SU-DHL-6 (cell line): ENCODE results near the gene IVNS1ABP.
"Not testable (repeated sequence)": the region's sequence is repeated elsewhere in the genome, so short reads cannot be mapped to it uniquely, and the experiment has no call there.

Experiments
- H2AFZ ChIP-seq: fragments of 200-600 bp; sonication (generic); 2 replicates; pipeline ENCODE4 v1.6.1; 2014; ENCODE audit warnings: low read depth, mild to moderate bottlenecking, moderate library complexity, mixed read lengths, antibody characterized with exemption, low read length; ENCODE audit not compliant: severe bottlenecking
- H3F3A ChIP-seq: fragments of 200-600 bp; shearing (Covaris generic); 2 replicates; pipeline ENCODE4 v1.6.0; 2016; ENCODE audit warnings: antibody characterized with exemption, mild to moderate bottlenecking; ENCODE audit not compliant: insufficient read depth
- H3K27ac ChIP-seq: fragments of 200-600 bp; sonication (generic); 2 replicates; pipeline ENCODE4 v1.5.1; 2016; ENCODE audit warnings: low read depth, mild to moderate bottlenecking, low read length, moderate library complexity, mixed read lengths
- H3K27me3 ChIP-seq: fragments of 200-600 bp; sonication (generic), shearing (Covaris generic); 2 replicates; pipeline ENCODE4 v1.6.0; 2014; ENCODE audit warnings: mild to moderate bottlenecking, low read length
- H3K36me3 ChIP-seq: fragments of 200-600 bp; sonication (generic); 2 replicates; pipeline ENCODE4 v1.6.1; 2014; ENCODE audit warnings: mild to moderate bottlenecking, low read length, mixed read lengths
- H3K4me2 ChIP-seq: fragments of 300-600, 200-600 bp; shearing (Covaris generic), sonication (generic); 2 replicates; pipeline ENCODE4 v1.6.0; 2014; ENCODE audit warnings: low read length, low read depth, mild to moderate bottlenecking; ENCODE audit not compliant: poor library complexity, severe bottlenecking
- H3K4me3 ChIP-seq: fragments of 200-600 bp; sonication (generic); 2 replicates; pipeline ENCODE4 v1.5.1; 2014; ENCODE audit warnings: antibody characterized with exemption, low read length, mild to moderate bottlenecking, mixed read lengths; ENCODE audit not compliant: insufficient read depth, poor library complexity, severe bottlenecking
- H3K79me2 ChIP-seq: fragments of 200-600 bp; sonication (generic); 2 replicates; pipeline ENCODE4 v1.6.1; 2014; ENCODE audit warnings: mild to moderate bottlenecking, low read length, moderate library complexity; ENCODE audit not compliant: insufficient read depth
- H3K9ac ChIP-seq: fragments of 200-600 bp; sonication (generic); 2 replicates; pipeline ENCODE4 v1.7.0; 2014; ENCODE audit warnings: mild to moderate bottlenecking, low read length
- H3K9me2 ChIP-seq: fragments of 200-600 bp; sonication (generic); replicated peaks from 2 replicates; pipeline ENCODE4 v1.6.1; 2014; ENCODE audit warnings: low read length; ENCODE audit not compliant: insufficient read depth
- H3K9me3 ChIP-seq: fragments of 200-600 bp; sonication (generic); 2 replicates; pipeline ENCODE4 v1.6.1; 2014; ENCODE audit warnings: low read length, mixed read lengths; ENCODE audit not compliant: insufficient read depth
- H4K20me1 ChIP-seq: fragments of 200-600 bp; sonication (generic); 2 replicates; pipeline ENCODE4 v1.6.1; 2014; ENCODE audit warnings: low read depth, mild to moderate bottlenecking, antibody characterized with exemption, low read length, moderate library complexity, mixed read lengths
- EZH2phosphoT487 ChIP-seq: fragments of 200-600 bp; sonication (generic), shearing (Covaris generic); conservative IDR thresholded peaks from 2 replicates; pipeline ENCODE4 v1.6.1; 2018; ENCODE audit warnings: mild to moderate bottlenecking, antibody characterized with exemption, low read length, moderate library complexity, mixed read lengths
- TF ChIP-seq, protein P1 (sequence below): fragments of 200-600 bp; sonication (generic); IDR thresholded peaks from one replicate; pipeline ENCODE4 v1.5.1; 2017; ENCODE audit warnings: antibody characterized with exemption, mild to moderate bottlenecking, low read length, moderate library complexity; ENCODE audit not compliant: insufficient read depth, poor library complexity, severe bottlenecking

Gene IVNS1ABP

DNA sequence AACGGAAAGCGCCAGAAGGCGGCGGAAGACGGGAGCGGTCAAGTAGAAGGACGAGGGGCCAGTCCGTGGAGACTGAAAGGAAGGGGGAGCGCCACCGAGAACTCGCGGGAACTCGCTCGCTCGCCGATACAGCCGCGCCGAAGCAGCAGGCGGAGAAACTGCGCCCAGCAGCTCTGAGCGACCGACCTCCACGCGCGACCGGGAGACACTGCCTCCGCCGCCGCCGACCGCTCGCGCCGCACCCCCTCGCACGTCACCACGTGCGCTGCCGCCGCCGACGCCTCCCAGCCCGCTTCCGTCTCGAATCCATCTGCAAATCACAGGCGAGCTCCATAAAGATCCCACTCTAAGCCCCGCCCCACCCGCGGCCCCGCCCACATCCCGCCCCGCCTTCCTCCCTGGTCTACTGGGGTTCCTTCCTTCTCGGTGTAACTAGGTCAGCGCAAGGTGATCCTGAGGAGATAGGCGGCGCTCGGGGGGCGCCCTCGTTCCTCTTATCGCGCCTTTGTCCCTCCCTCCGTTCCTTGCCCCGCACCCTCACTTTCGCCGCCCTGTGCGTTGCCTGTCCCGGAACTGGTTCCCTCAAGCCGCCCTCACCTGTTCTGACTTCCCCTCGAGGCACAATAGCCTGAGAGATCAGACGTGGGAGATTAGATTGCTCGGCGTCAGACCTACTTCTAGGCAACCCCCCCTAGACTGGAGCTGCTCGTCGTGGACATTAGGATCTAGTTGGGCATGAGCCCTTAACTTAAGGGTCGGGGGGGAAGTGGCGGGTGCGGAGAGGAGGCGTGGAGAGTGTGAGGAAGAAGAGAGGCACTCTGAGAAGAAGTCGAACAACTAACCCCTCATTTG, at the start of gene IVNS1ABP:
IVNS1ABP (minus strand) TSS at position 210 of the 852 bp plus-strand sequence. CDS start 7,750 bp downstream, outside the sequence.
- Histone ChIP-seq H4K20me1 (peaks cover 37% of the 10 kb centered on the region), H3K4me2 (peak within 1 kb of the TSS; percentile 99), H3F3A (peaks cover 9% of the 10 kb centered on the region), H3K9ac (peak within 1 kb of the TSS; percentile 100), H3K9me3 (no peaks in the 10 kb centered on the region), H3K36me3 (no peaks in the 10 kb centered on the region), H3K9me2 (no peaks in the 10 kb centered on the region), H2AFZ (peak within 1 kb of the TSS; percentile 98), H3K27ac (peak within 1 kb of the TSS; percentile 89), H3K4me3 (peak within 1 kb of the TSS; percentile 95), H3K79me2 (peaks cover 47% of the 10 kb centered on the region), H3K27me3 (no peaks in the 10 kb centered on the region)
- TF ChIP-seq EZH2phosphoT487: no peak
- TF ChIP-seq, protein P1, sequence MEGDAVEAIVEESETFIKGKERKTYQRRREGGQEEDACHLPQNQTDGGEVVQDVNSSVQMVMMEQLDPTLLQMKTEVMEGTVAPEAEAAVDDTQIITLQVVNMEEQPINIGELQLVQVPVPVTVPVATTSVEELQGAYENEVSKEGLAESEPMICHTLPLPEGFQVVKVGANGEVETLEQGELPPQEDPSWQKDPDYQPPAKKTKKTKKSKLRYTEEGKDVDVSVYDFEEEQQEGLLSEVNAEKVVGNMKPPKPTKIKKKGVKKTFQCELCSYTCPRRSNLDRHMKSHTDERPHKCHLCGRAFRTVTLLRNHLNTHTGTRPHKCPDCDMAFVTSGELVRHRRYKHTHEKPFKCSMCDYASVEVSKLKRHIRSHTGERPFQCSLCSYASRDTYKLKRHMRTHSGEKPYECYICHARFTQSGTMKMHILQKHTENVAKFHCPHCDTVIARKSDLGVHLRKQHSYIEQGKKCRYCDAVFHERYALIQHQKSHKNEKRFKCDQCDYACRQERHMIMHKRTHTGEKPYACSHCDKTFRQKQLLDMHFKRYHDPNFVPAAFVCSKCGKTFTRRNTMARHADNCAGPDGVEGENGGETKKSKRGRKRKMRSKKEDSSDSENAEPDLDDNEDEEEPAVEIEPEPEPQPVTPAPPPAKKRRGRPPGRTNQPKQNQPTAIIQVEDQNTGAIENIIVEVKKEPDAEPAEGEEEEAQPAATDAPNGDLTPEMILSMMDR: peak; percentile 47

DNA sequence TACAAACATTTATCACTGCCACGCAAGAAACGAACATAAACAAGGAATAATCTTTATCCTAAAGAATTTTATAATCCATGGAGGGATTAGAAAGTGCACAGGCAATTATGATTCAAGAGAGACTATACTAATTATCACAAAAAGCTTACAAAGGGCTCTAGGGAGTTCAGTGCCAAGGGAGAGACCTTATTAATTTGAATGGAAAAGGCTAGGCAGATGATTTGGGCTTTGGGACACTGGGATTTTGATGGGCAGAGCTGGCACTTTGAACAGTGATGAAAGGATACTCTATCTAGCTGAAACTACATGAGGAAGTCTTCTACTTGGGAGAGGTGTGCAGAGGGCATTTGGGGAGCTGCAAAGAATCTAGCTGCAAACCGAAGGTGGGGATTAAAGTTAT, 48.9 kb upstream of the IVNS1ABP start:
- Histone ChIP-seq H3K9ac (no peak overlapping the region), H2AFZ (no peak overlapping the region), H3K4me3 (no peak overlapping the region), H3K9me2 (no peaks in the 10 kb centered on the region), H3K36me3 (no peaks in the 10 kb centered on the region), H3F3A (no peaks in the 10 kb centered on the region), H3K4me2 (no peak overlapping the region), H3K79me2 (no peaks in the 10 kb centered on the region), H3K9me3 (no peaks in the 10 kb centered on the region), H3K27me3 (no peaks in the 10 kb centered on the region), H3K27ac (no peak overlapping the region), H4K20me1 (no peaks in the 10 kb centered on the region)
- TF ChIP-seq EZH2phosphoT487: no peak
- TF ChIP-seq, protein P1: no peak

DNA sequence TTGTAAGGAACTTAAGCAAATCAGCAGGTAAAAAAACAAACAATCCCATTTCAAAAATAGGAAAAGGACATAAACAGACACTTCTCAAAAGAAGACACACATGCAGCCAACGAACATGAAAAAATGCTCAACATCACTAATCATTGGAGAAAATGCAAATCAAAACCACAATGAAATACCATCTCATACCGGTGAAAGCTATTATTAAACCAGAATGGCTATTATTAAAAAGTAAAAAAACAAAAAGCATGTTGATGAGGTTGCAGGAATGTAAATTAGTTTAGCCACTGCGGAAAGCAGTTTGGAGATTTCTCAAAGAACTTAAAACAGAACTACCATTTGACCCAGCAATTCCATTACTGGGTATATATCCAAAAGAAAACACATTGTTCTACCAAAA, 47.5 kb upstream of the IVNS1ABP start:
- H3K27ac ChIP-seq, H3K9me2 ChIP-seq, H3F3A ChIP-seq, H3K9me3 ChIP-seq, H3K9ac ChIP-seq, H4K20me1 ChIP-seq, H3K4me2 ChIP-seq, H3K27me3 ChIP-seq, H2AFZ ChIP-seq, H3K36me3 ChIP-seq, H3K4me3 ChIP-seq, H3K79me2 ChIP-seq: not testable (repeated sequence)

DNA sequence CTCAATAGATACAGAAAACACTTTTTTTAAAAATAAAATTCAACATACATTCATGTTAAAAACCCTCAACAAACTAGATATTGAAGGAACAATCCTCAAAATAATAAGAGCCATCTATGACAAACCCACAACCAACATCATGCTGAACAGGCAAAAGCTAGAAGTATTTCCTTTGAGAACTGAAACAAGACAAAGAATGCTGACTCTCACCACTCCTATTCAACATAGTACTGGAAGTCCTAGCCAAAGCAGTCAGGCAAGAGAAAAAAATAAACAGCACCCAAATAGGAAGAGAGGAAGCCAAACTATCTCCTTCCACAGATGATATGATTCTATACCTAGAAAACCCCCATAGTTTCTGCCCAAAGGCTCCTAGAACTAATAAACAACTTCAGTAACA, 46.2 kb upstream of the IVNS1ABP start:
- H3K27ac ChIP-seq: no peak overlapping the region
- no peaks in the 10 kb centered on the region for H3K27me3 ChIP-seq
- H3K4me3 ChIP-seq: no peak overlapping the region

More for the DNA sequence above, 46.2 kb upstream of the IVNS1ABP start:
- Histone ChIP-seq H3K36me3 (no peaks in the 10 kb centered on the region), H2AFZ (no peak overlapping the region), H3K9me3 (no peaks in the 10 kb centered on the region), H3K9me2 (no peaks in the 10 kb centered on the region), H3K79me2 (no peaks in the 10 kb centered on the region), H4K20me1 (no peaks in the 10 kb centered on the region), H3F3A (no peaks in the 10 kb centered on the region), H3K9ac (no peak overlapping the region), H3K4me2 (no peak overlapping the region)
- TF ChIP-seq, protein P1: no peak
- TF ChIP-seq EZH2phosphoT487: no peak
